ENCODE results near the gene C5orf58.

DNA sequence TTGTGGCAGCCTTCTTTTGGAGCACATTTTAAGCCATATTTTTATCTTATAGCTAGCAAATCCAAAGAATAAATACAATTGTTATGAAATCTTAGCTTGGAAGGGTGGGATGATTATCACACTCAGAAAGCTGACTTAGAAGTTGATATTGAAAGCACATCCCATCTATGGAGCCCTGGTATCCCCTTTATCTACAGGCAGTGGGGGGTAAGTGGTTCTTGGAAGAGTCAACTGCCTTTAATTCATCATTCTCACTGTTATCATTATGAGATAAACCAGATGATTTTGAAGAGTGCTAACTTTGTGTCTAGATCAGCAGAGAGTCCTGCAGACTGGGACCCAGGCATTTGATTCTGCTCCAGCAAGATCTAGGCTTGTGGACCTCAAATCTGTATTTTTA lies 61.8 kb downstream of the C5orf58 start:
- TF ChIP-seq CTCF (conservative IDR thresholded peaks at IDR 0.05; ENCODE audit: low read length), result no peak
- TF ChIP-seq EZH2phosphoT487 (IDR thresholded peaks at IDR 0.05; ENCODE audit: borderline replicate concordance), result no peak

All from Loucy (cell line).